Endothelial cell (in vitro differentiated cells): ENCODE results near the gene TTLL9. TPM values are rescaled to one million over a fixed set of nuclear protein-coding genes. Genes with fewer than 3 reads are reported as not detected.
A peak's percentile ranks its signal among the peaks of the same experiment; 100 is the strongest.

Source experiments
- DNase-seq: peaks from one replicate; pipeline ENCODE4 v3.0.0; 2021; ENCODE audit warnings: low spot score
- H3K27ac Mint-ChIP-seq: one replicate; pipeline ENCODE4 v1.8.0; 2021; ENCODE audit warnings: mixed read lengths, inconsistent platforms; ENCODE audit not compliant: unreplicated experiment
- H3K27me3 Mint-ChIP-seq: one replicate; pipeline ENCODE4 v1.8.0; 2021; ENCODE audit warnings: mild to moderate bottlenecking, moderate library complexity, mixed read lengths, inconsistent platforms; ENCODE audit not compliant: unreplicated experiment
- H3K36me3 Mint-ChIP-seq: one replicate; pipeline ENCODE4 v1.8.0; 2021; ENCODE audit warnings: mild to moderate bottlenecking, low read depth, mixed read lengths, inconsistent platforms; ENCODE audit not compliant: unreplicated experiment
- H3K4me1 Mint-ChIP-seq: one replicate; pipeline ENCODE4 v1.8.0; 2021; ENCODE audit warnings: mild to moderate bottlenecking, mixed read lengths, inconsistent platforms; ENCODE audit not compliant: unreplicated experiment
- H3K4me3 Mint-ChIP-seq: one replicate; pipeline ENCODE4 v1.8.0; 2021; ENCODE audit warnings: mild to moderate bottlenecking, mixed read lengths, inconsistent platforms; ENCODE audit not compliant: unreplicated experiment
- H3K9me3 Mint-ChIP-seq: one replicate; pipeline ENCODE4 v1.8.0; 2021; ENCODE audit warnings: mixed read lengths, inconsistent platforms; ENCODE audit not compliant: unreplicated experiment
- CTCF ChIP-seq: fragments of 200-600 bp; sonication (generic); IDR thresholded peaks from one replicate; pipeline ENCODE4 v1.5.0; 2021; ENCODE audit warnings: antibody characterized with exemption; ENCODE audit not compliant: unreplicated experiment
- total RNA-seq: library from RNA; stranded (reverse); fragmentation: NEBNext Ultra II Directional; extraction: Animal tissue kit (Norgen Biotek cat#: 25700); gene quantifications from one replicate; pipeline ENCODE4 v1.2.1, GENCODE V29; 2021; ENCODE audit not compliant: unreplicated experiment

TTLL9 gene
- total RNA-seq, 1 donor from 2014 or later: 0.46 TPM

DNA sequence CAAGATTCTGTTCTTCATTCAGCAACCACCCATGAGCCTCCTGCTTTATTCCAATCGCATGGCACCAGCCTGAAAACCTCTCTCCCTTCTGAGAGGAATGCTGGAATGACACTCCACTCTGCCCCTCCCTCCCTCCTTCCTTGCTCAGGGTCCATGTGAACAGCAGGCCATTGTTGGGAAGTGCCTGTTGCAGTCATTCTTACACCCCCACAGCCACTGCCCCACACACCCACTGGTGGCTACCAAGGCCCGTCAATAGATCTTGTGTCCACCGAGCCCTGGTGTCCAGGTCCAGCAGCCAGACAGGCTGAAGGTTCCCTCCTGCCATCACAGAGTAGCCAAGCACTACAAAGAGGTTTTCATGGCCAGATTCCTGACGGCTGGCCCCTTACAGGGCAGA lies 74.9 kb downstream of the TTLL9 start:
- H3K9me3 Mint-ChIP-seq: no peaks in the 10 kb centered on the region
- no peak for DNase-seq
- no peak for TF ChIP-seq CTCF
- peaks cover 7% of the 10 kb centered on the region for H3K4me1 Mint-ChIP-seq
- H3K4me3 Mint-ChIP-seq: no peak overlapping the region
- H3K36me3 Mint-ChIP-seq: peaks cover 42% of the 10 kb centered on the region
- peaks cover 7% of the 10 kb centered on the region for H3K27me3 Mint-ChIP-seq
- H3K27ac Mint-ChIP-seq: no peak overlapping the region

DNA sequence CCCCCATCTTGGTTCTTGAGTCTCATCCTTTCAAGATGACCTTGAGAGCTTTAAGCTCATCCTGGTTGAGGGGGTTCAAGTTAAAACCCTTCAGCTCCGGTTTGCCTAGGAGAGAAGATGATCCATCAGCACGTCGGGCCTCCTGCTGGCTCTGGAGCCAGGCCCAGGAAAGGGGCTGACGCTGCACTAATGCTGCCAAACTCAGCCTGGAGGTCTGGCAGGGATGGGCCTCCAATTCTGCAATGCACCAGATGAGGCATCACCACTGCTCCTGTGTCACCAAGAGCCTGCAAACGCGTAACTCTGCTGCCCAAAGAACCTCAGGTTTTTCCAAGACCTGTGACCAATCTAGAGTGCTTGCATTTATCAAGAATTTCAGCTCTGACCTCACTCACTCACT lies 75.4 kb downstream of the TTLL9 start:
- Mint-ChIP-seq H3K36me3 (peaks cover 42% of the 10 kb centered on the region), H3K4me1 (peaks cover 11% of the 10 kb centered on the region), H3K9me3 (no peaks in the 10 kb centered on the region), H3K4me3 (no peak overlapping the region), H3K27me3 (peaks cover 7% of the 10 kb centered on the region), H3K27ac (no peak overlapping the region)
- no peak for DNase-seq
- TF ChIP-seq CTCF: no peak

DNA sequence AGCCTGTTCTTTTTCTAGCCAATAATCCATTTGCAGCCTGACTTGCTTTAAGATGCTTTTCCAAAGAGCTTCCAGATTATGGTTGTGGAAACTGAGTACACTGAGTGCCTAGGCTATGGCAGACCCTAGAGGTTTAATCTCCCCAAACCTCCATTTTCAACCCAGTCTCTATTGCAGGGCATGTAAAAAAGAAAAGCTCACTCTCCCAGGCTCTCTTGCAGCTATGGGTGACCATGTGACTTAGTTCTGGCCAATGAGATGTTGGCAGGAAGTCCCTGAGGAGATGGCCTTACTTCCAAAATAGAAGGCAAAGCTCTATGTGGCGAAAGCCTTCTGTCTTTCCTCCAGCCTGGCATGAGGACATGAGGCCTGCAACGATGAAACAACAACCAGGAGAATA lies 77.6 kb downstream of the TTLL9 start:
- H3K4me3 Mint-ChIP-seq: no peak overlapping the region
- peaks cover 42% of the 10 kb centered on the region for H3K36me3 Mint-ChIP-seq
- H3K9me3 Mint-ChIP-seq: no peaks in the 10 kb centered on the region
- no peak for DNase-seq
- no peak for TF ChIP-seq CTCF
- peaks cover 19% of the 10 kb centered on the region for H3K4me1 Mint-ChIP-seq
- peaks cover 12% of the 10 kb centered on the region for H3K27me3 Mint-ChIP-seq
- no peak overlapping the region for H3K27ac Mint-ChIP-seq

DNA sequence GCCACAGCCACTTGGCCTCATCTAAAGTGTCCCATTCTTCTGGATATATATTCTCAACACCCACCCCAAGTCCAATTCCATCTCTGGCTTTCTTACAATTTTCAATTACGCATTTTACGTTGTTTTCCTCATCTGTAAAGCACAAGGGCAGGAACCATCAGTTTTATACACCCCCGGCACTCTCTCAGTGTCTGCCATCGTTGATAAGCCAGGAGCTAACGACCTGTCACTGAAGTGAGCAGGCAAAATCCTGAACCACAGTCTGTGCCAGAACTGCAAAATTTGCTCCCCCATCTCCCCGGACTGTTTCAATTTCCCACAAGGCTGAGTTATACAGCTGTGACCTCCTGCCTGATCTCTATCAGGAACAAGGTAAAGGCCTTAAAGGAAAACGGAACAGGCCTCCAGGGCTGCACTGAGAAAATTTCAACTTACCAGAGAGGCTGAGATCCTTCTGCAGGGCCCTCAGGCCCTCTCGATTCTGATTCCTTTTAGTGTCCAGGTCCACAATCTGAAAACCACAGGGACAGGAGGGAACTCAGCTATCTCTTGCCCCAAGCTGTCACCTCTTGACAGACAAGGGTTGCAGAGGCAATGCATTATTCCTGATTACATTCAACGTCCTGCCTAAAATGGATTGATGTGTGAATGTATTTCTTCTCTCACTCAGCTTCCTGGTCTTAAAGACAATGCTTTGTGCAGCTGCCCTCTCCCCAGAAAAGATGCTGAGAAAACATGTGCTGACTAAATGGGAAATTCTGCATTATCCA lies 79.6 kb downstream of the TTLL9 start:
- no peak for TF ChIP-seq CTCF
- H3K27ac Mint-ChIP-seq: peak overlapping the region; percentile 33
- no peaks in the 10 kb centered on the region for H3K9me3 Mint-ChIP-seq
- H3K4me3 Mint-ChIP-seq: peak overlapping the region; percentile 44
- peaks cover 19% of the 10 kb centered on the region for H3K4me1 Mint-ChIP-seq
- DNase-seq: no peak
- peaks cover 17% of the 10 kb centered on the region for H3K27me3 Mint-ChIP-seq
- H3K36me3 Mint-ChIP-seq: peaks cover 35% of the 10 kb centered on the region

DNA sequence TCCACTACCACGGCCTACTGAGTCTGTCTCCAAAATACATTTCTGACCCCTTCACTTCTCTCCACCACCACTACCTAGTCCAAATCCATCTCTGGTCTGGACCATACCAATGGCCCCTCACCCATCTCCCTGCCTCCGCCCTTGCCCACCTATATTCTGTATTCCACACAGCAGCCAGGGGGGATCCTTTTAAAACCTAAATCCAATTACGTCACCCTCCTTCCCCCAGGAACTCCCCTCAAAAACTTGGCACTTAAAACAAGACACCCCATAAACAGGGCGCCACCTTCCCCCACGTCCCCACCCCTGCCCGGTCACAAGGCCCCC lies 80.7 kb downstream of the TTLL9 start:
- Mint-ChIP-seq H3K4me1 (peaks cover 19% of the 10 kb centered on the region), H3K9me3 (no peaks in the 10 kb centered on the region), H3K4me3 (peak overlapping the region; percentile 99), H3K27me3 (peaks cover 17% of the 10 kb centered on the region), H3K36me3 (peaks cover 32% of the 10 kb centered on the region), H3K27ac (peak overlapping the region; percentile 72)
- DNase-seq: no peak
- TF ChIP-seq CTCF: no peak
